Measurements from ENCODE around the gene PFN1. TPM values are rescaled to one million over a fixed set of nuclear protein-coding genes. Genes with fewer than 3 reads are reported as not detected.

PFN1 gene
- total RNA-seq, 1 donor from 2014 or later: 1,484 TPM

DNA sequence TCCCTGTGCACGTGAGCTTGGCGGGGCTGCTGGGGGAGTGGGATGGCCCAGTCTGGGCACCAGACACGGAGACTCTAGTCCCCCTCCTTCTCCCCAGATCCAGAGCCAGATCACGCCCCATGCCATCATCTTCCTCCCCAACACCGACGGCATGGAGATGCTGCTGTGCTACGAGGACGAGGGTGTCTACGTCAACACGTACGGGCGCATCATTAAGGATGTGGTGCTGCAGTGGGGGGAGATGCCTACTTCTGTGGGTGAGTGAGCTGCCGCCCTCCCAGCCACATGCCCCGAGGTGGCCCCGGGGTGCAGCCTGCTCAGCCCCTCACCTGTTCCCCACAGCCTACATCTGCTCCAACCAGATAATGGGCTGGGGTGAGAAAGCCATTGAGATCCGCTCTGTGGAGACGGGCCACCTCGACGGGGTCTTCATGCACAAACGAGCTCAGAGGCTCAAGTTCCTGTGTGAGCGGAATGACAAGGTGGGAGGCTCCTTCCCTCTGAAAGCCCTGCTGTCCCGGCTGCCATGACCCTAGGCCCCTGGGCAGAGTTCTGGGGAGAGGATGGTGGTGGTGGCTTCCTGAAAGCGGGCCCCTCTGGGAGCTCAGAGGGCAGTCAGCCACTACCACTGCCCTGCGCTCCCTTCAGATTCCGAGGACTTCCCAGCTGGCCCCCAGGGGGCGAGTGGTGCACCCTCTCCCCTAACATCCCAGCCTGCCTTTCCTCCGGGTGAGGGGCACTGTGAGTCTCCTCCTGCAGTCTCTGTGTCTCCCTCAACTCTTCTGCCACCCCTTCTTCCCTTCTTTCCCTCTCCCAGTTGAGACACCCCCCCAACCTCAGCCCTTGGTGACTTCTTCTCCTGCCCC is 51.8 kb downstream of the PFN1 start:
- Histone ChIP-seq H3K27me3 (ENCODE audit: control insufficient read depth, insufficient read depth, low read length) (peaks cover 26% of the 10 kb centered on the region), H3K4me3 (ENCODE audit: low read depth, low read length) (no peak overlapping the region), H3K36me3 (ENCODE audit: control insufficient read depth, insufficient read depth, low read length) (no peaks in the 10 kb centered on the region)
- no peak for DNase-seq (ENCODE audit: low read depth)
- TF ChIP-seq, protein P1, sequence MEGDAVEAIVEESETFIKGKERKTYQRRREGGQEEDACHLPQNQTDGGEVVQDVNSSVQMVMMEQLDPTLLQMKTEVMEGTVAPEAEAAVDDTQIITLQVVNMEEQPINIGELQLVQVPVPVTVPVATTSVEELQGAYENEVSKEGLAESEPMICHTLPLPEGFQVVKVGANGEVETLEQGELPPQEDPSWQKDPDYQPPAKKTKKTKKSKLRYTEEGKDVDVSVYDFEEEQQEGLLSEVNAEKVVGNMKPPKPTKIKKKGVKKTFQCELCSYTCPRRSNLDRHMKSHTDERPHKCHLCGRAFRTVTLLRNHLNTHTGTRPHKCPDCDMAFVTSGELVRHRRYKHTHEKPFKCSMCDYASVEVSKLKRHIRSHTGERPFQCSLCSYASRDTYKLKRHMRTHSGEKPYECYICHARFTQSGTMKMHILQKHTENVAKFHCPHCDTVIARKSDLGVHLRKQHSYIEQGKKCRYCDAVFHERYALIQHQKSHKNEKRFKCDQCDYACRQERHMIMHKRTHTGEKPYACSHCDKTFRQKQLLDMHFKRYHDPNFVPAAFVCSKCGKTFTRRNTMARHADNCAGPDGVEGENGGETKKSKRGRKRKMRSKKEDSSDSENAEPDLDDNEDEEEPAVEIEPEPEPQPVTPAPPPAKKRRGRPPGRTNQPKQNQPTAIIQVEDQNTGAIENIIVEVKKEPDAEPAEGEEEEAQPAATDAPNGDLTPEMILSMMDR (IDR thresholded peaks at IDR 0.05; ENCODE audit: insufficient read depth, low read length, poor library complexity, severe bottlenecking): no peak

DNA sequence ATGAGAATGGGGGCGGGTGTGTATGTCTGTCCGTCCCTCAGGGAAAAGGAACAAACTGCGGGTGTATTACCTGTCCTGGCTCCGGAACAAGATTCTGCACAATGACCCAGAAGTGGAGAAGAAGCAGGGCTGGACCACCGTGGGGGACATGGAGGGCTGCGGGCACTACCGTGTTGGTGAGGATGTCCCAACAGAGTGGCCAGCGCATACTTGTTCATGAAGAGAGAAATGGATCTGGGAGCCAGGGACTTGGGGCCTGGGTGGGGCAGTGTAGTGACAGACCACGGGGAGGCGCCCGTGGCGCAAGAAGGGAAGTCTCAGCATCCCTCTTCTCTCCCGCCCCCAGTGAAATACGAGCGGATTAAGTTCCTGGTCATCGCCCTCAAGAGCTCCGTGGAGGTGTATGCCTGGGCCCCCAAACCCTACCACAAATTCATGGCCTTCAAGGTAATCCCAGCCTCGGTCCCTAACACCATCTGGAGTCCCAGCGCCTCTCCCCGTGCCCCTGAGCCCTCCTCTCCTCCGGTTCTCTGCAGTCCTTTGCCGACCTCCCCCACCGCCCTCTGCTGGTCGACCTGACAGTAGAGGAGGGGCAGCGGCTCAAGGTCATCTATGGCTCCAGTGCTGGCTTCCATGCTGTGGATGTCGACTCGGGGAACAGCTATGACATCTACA is 52.5 kb downstream of the PFN1 start:
- TF ChIP-seq, protein P1 (IDR thresholded peaks at IDR 0.05; ENCODE audit: insufficient read depth, low read length, poor library complexity, severe bottlenecking): peak; percentile 11
- DNase-seq (ENCODE audit: low read depth): no peak
- Histone ChIP-seq H3K4me3 (ENCODE audit: low read depth, low read length) (no peak overlapping the region), H3K27me3 (ENCODE audit: control insufficient read depth, insufficient read depth, low read length) (peaks cover 22% of the 10 kb centered on the region), H3K36me3 (ENCODE audit: control insufficient read depth, insufficient read depth, low read length) (no peaks in the 10 kb centered on the region)

Other genes with a start within 250 kb of the PFN1 start
- gene PELP1, start 244.4 kb downstream of the PFN1 start, total RNA-seq: 33.8 and 46.2 TPM in 2 replicates
- gene ARRB2, start 237.9 kb downstream of the PFN1 start, total RNA-seq: 5.8 and 6.8 TPM in 2 replicates
- 19.1 and 23.6 TPM in 2 replicates for gene MED11, start 217.1 kb downstream of the PFN1 start, total RNA-seq
- gene ZMYND15, start 208.7 kb downstream of the PFN1 start, total RNA-seq: 1.4 and 2.9 TPM in 2 replicates
- gene CXCL16, start 208.6 kb downstream of the PFN1 start, total RNA-seq: 96.1 and 106 TPM in 2 replicates
- not detected in 2 replicates for gene TM4SF5, start 176.6 kb downstream of the PFN1 start, total RNA-seq
- gene VMO1, start 162.2 kb downstream of the PFN1 start, total RNA-seq: not detected in 2 replicates
- gene GLTPD2, start 159.6 kb downstream of the PFN1 start, total RNA-seq: not detected in 2 replicates
- 208 and 257 TPM in 2 replicates for gene PSMB6, start 152.4 kb downstream of the PFN1 start, total RNA-seq
- 17.4 and 28.6 TPM in 2 replicates for gene PLD2, start 141.4 kb downstream of the PFN1 start, total RNA-seq
- 36.1 and 38.3 TPM in 2 replicates for gene MINK1, start 115.2 kb downstream of the PFN1 start, total RNA-seq
- gene C17orf107, start 49.0 kb downstream of the PFN1 start, total RNA-seq: 2.3 and 4.4 TPM in 2 replicates
- 2.0 and 2.7 TPM in 2 replicates for gene CHRNE, start 45.4 kb downstream of the PFN1 start, total RNA-seq
- not detected in 2 replicates for gene GP1BA, start 16.3 kb downstream of the PFN1 start, total RNA-seq
- 37.2 and 44.7 TPM in 2 replicates for gene SLC25A11, start 8.5 kb downstream of the PFN1 start, total RNA-seq
- gene RNF167, start 8.3 kb downstream of the PFN1 start, total RNA-seq: 44.1 and 66.0 TPM in 2 replicates
- gene ENO3, start 2.6 kb upstream of the PFN1 start, total RNA-seq: 3.5 and 5.8 TPM in 2 replicates
- 74.6 and 88.7 TPM in 2 replicates for gene SPAG7, start 19.3 kb upstream of the PFN1 start, total RNA-seq
- 47.7 and 50.7 TPM in 2 replicates for gene CAMTA2, start 39.1 kb upstream of the PFN1 start, total RNA-seq
- 0.41 and 2.2 TPM in 2 replicates for gene INCA1, start 49.0 kb upstream of the PFN1 start, total RNA-seq
- 87.1 and 97.6 TPM in 2 replicates for gene KIF1C, start 49.4 kb upstream of the PFN1 start, total RNA-seq
- gene SLC52A1, start 86.9 kb upstream of the PFN1 start, total RNA-seq: 0.17 and 0.62 TPM in 2 replicates
- gene ZFP3, start 129.9 kb upstream of the PFN1 start, total RNA-seq: 4.4 and 4.8 TPM in 2 replicates
- gene ZNF232, start 163.3 kb upstream of the PFN1 start, total RNA-seq: 19.6 and 23.9 TPM in 2 replicates
- 0.92 and 1.0 TPM in 2 replicates for gene USP6, start 167.5 kb upstream of the PFN1 start, total RNA-seq
- gene ZNF594, start 243.3 kb upstream of the PFN1 start, total RNA-seq: 9.4 and 10.5 TPM in 2 replicates